ENCODE measurements around the gene VPS52. TPM values are rescaled to one million over a fixed set of nuclear protein-coding genes. Genes with fewer than 3 reads are reported as not detected.
A peak's percentile ranks its signal among the peaks of the same experiment; 100 is the strongest.

Gene VPS52
- total RNA-seq, 1 donor from 2014 or later = 28.7 TPM

- Histone ChIP-seq H3K4me2 (no peak overlapping the region), H3K4me1 (peaks cover 6% of the 10 kb centered on the region), H3K36me3 (no peaks in the 10 kb centered on the region), H3K27me3 (peaks cover 12% of the 10 kb centered on the region), H3K27ac (no peak overlapping the region), H3K4me3 (no peak overlapping the region), H3K79me2 (ENCODE audit: low read depth) (no peaks in the 10 kb centered on the region), H2AFZ (replicated peaks) (no peak overlapping the region), H3K9ac (no peak overlapping the region), H3K9me3 (ENCODE audit: low read depth) (no peaks in the 10 kb centered on the region), H4K20me1 (ENCODE audit: low read depth) (peaks cover 6% of the 10 kb centered on the region), H3F3A (ENCODE audit: low read depth) (peaks cover 20% of the 10 kb centered on the region)
- no peak overlapping the region for H3K4me3 Mint-ChIP-seq
- no peak for DNase-seq (ENCODE audit: low spot score)
- H3K27ac Mint-ChIP-seq = no peak overlapping the region
- no peaks in the 10 kb centered on the region for H3K9me3 Mint-ChIP-seq
- H3K36me3 Mint-ChIP-seq = peaks cover 18% of the 10 kb centered on the region
- H3K27me3 Mint-ChIP-seq (ENCODE audit: insufficient read depth, low read depth) = peaks cover 3% of the 10 kb centered on the region
- H3K4me1 Mint-ChIP-seq = peaks cover 23% of the 10 kb centered on the region
- TF ChIP-seq EZH2phosphoT487 (IDR thresholded peaks at IDR 0.05) (no peak), CTCF (IDR thresholded peaks at IDR 0.05) (no peak), EZH2 (IDR thresholded peaks at IDR 0.05) (no peak)
Observed at GRCh38 chr6:33252759-33253158, 18.9 kb downstream of the VPS52 start.

GRCh38 chr6:33251395-33252012 lies 20.2 kb downstream of the VPS52 start:
- DNase-seq (ENCODE audit: low spot score) = no peak
- H3K79me2 ChIP-seq (ENCODE audit: low read depth) = no peaks in the 10 kb centered on the region
- H3K4me3 ChIP-seq = no peak overlapping the region
- peaks cover 20% of the 10 kb centered on the region for H3F3A ChIP-seq (ENCODE audit: low read depth)
- H3K9me3 ChIP-seq (ENCODE audit: low read depth) = no peaks in the 10 kb centered on the region
- no peaks in the 10 kb centered on the region for H3K36me3 ChIP-seq
- H3K9ac ChIP-seq = no peak overlapping the region
- H3K4me3 Mint-ChIP-seq = peak overlapping the region; percentile 4
- H3K27me3 ChIP-seq = peaks cover 24% of the 10 kb centered on the region
- peaks cover 26% of the 10 kb centered on the region for H3K4me1 Mint-ChIP-seq
- no peak overlapping the region for H3K27ac ChIP-seq
- TF ChIP-seq CTCF (IDR thresholded peaks at IDR 0.05) (no peak), EZH2phosphoT487 (IDR thresholded peaks at IDR 0.05) (no peak)
- H3K27ac Mint-ChIP-seq = no peak overlapping the region
- H3K4me1 ChIP-seq = peaks cover 6% of the 10 kb centered on the region
- H3K4me2 ChIP-seq = no peak overlapping the region
- H3K27me3 Mint-ChIP-seq (ENCODE audit: insufficient read depth, low read depth) = peaks cover 3% of the 10 kb centered on the region
- H2AFZ ChIP-seq (replicated peaks) = no peak overlapping the region
- H4K20me1 ChIP-seq (ENCODE audit: low read depth) = peaks cover 6% of the 10 kb centered on the region
- H3K36me3 Mint-ChIP-seq = peaks cover 16% of the 10 kb centered on the region
- H3K9me3 Mint-ChIP-seq = no peaks in the 10 kb centered on the region

- Mint-ChIP-seq H3K9me3 (no peaks in the 10 kb centered on the region), H3K27me3 (ENCODE audit: insufficient read depth, low read depth) (peaks cover 5% of the 10 kb centered on the region), H3K4me1 (peaks cover 27% of the 10 kb centered on the region), H3K4me3 (peak overlapping the region; percentile 88), H3K27ac (no peak overlapping the region), H3K36me3 (peaks cover 14% of the 10 kb centered on the region)
- no peak overlapping the region for H3K27ac ChIP-seq
- no peaks in the 10 kb centered on the region for H3K36me3 ChIP-seq
- no peaks in the 10 kb centered on the region for H3K79me2 ChIP-seq (ENCODE audit: low read depth)
- H3K9me3 ChIP-seq (ENCODE audit: low read depth) = no peaks in the 10 kb centered on the region
- H3K9ac ChIP-seq = no peak overlapping the region
- H3K27me3 ChIP-seq = peaks cover 32% of the 10 kb centered on the region
- no peak overlapping the region for H3K4me2 ChIP-seq
- no peak overlapping the region for H3K4me3 ChIP-seq
- H3F3A ChIP-seq (ENCODE audit: low read depth) = peaks cover 20% of the 10 kb centered on the region
- H3K4me1 ChIP-seq = peaks cover 6% of the 10 kb centered on the region
- H4K20me1 ChIP-seq (ENCODE audit: low read depth) = peaks cover 6% of the 10 kb centered on the region
- H2AFZ ChIP-seq (replicated peaks) = no peak overlapping the region
- DNase-seq (ENCODE audit: low spot score) = no peak
- TF ChIP-seq EZH2 (IDR thresholded peaks at IDR 0.05) (no peak), CTCF (IDR thresholded peaks at IDR 0.05) (no peak), EZH2phosphoT487 (IDR thresholded peaks at IDR 0.05) (no peak)
Observed at GRCh38 chr6:33250731-33251130, 20.9 kb downstream of the VPS52 start.
